GM18502 (cell line): ENCODE data around the gene MAN1A1.

Experiments used
- ATAC-seq: cut with Tn5 transposase; IDR thresholded peaks from one replicate; pipeline ENCODE4 v1.9.1; 2021; ENCODE audit warnings: mild to moderate bottlenecking; ENCODE audit not compliant: unreplicated experiment, poor library complexity

Gene MAN1A1

DNA sequence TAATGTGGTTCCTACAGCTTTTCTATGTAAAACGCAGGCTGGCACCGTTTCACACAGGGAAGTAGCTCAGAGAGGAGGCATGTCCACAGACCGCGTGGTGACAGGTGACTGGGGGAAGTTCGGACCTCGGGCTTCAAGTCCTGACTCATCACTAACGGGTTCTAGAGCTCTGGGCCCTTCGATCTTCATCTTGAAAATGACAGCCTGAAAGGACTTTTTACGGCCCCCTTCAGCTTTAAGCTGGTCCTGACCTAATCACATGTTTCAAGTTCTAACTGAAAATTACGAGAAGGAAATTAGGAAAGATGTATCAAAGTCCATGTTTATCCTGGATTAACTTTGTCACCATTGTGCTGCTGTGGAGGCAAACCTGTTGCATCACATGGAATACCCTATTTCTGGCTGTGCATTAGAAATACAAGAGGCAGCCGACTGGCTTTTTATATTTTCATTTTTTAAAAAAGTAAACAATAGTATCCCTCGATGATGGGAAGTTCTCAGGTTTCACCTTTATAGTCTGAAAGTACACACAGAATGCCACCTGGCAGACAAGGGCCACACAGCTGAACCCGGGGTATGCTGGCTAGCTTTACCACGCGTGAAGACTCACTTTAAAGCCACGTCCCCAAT lies 2.0 kb downstream of the MAN1A1 start:
- peak; percentile 29 for ATAC-seq

DNA sequence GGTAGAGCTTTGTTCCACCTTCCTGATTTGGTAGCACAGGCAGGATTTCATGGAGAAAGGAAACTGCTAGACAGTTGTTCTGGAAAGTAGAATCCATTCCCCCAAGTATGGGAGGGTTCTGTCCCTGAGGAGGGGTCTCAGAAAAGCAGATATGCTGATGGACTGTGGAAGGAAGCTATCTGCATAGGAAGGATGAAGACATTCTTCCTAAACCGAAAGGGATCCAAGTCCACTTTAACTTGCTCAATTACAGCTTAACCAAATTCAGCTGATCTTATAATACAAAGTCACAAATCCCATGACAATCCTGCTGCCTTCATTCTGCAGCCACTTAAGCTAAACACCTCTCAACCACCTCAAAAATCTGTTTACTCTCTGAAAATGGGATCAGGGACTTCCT lies 2.6 kb downstream of the MAN1A1 start:
- no peak for ATAC-seq

DNA sequence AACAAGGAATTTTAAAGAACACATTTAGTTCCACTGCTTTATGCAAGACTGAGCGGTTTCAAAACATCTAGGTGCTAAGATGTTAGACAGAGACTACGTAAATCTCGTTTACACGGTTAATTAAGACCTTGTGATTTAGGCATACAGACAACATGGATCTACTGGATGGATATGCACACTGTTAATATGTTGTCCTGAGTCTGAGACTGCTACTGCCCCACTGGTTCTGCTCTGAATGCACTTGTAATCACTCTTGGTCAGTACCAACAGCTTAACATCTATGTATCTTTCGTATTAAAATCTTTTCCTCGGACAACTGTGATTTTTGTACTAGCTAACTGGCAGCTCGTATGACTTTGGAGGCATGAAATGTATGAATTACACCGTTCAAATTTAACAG lies 3.1 kb downstream of the MAN1A1 start:
- ATAC-seq = no peak

DNA sequence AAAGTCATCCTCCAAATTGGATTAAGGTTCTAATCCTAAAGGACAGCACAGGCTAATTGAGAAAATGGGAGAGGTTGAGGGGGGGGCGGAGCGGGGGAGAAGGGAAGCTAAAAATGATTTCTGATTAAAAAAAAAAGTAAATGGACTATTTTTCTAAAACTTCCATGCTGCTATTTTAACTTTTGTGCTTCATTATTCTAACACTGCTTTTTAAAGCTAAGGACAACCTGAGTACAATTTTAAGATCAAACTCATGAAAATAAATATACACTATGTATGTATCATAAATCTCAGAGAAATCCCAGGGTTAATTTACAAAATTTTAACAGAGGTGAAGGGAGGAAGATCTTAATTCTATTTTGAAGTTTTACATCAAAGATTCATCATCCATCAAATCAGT lies 4.4 kb downstream of the MAN1A1 start:
- ATAC-seq = no peak

DNA sequence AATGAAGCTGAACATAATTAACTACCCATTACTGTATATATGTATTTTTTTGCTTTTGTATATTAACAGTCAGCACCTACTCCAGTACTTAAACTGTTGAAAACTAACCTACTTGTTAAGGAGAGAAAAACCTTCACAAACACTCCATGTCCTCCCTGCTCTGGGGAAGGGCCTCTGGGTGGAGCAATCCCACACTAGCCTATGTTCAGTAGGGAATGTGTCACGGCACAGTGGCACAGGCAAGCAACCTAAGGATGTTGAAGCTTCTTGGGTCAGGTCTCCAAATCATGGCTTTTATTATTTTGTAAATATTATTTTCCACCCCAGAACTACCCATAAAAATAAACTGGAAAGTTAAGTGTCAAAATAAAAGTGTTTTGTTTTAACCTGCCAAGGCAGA lies 5.3 kb downstream of the MAN1A1 start:
- ATAC-seq = no peak

DNA sequence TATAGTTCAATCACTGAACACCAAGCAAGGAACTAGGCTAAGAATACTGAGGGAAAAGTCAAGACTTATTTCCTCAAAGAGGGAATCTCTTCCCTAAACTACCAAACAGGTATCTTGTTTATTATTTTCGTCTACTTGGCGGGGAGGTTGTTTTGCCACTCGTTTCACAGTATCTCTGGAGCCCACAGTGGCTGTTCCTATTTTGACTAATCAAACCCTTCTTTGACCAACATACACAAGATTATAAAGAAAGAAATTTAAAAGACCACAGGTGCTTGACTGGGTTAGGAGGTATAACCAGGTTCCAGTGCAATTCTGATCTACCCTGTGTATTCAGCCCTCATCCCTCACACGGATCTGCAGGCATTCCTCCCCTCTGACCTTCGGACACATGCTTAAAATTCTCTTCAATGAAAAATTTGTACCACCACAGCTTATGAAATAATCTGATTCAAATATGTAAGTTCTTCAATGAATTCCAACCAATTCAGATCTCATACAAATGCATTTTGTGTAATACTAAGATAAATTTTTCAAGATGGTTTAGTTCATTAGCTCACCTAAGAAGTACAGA lies 5.9 kb downstream of the MAN1A1 start:
- no peak for ATAC-seq

DNA sequence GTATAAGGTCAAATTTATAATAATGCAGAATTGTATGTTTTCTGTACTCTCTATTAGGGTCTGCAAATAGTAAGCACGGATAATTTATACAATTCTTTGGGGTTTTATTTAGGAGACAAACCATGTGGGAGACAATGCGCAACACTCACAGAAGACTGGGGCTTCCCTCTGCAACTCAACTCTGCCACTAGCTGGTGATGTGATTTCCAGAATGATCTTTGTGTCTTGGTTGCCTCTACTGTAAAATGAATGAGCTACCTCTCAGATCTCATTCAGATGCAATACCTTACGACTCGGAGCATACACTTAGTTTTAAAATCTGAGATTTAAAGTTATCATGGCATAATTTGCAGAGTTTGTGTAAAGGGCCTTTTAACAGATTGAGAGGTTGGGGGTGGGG lies 6.4 kb downstream of the MAN1A1 start:
- no peak for ATAC-seq

DNA sequence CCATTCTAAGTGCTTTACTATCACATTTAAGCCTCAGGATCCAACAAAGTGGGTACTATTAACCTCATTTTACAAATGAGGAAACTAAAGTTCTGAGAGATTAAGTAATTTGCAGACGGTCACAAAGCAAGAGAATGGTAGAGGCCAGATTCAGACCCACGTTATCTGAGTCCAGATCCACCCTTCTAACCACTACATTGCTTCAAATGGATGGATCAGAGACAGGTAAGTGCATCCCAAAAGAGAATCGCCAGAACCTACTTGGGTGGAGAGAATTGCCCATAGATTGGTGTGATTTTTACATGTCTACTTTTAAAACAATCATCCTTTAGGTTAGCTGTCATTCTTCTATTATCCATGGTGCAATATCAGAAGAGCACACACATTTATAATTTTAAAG lies 7.1 kb downstream of the MAN1A1 start:
- ATAC-seq = no peak

DNA sequence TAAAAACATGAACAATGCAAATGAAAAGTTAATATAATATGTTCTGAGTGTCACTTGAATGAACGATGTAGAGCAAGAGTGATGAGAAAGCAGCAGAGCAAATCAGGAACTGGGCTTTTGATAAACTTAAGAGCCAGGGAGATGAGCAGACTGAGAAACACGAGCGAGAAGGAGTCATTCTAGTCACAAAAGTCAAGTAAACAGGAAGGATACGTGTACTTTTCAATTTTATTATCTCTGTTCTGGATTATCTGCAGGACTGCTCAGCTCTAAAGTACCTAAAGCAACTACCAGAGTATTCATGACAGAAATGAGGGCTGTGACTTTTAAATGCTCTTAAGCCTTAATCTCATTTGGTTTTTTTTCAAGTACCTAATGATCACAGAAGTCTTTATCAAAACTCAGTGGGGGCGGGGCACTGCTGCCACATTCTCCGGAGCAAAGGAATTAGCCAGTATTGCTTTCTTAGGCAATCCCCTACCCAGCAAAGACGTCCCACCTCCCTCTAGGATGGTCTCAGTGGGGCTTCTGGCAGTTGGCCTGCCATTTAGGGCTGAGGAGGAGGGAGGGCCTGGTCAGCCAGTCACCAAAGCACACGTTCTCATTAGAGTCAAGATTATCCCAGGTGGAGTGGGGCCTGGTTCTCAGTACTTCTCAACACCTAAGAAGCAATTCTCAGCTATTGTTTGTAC lies 8.6 kb downstream of the MAN1A1 start:
- ATAC-seq = no peak

DNA sequence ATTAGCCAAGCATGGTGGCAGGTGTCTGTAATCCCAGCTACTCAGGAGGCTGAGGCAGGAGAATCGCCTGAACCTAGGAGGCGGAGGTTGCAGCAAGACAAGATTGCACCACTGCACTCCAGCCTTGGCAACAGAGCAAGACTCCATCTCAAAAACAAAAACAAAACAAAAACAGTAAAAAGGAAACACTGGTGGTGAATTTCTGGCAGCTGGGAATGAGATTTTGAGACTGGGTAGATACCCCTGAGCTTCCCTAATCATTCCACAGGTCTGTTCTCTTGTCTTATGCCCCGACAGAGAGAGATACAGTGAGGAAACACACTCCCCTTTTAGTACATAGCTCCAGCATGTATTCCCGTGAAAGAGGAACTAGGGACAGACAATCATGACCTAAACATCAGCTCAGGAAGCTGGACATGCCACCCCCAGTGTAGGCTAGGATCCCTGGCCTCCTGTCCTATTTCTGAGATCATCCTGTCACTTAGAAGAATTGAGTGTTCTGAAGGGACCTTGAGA lies 9.6 kb downstream of the MAN1A1 start:
- ATAC-seq = no peak

DNA sequence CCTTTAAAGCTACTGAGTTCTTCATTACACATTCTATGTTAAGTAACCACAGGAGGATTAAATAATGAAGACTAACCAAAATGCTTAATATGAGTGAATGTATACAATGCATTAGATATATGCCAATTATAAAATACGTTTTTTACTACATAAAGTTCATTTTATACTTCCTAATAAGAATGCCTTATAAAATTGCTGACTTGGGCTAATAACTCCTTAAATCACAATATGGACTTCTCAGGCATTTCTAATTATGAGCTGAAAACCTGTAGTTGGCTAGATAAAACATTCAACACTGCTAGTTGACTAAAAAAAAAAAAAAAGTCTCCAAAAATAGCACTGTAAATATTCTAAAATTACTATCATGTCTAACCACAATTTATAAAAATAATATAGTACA lies 11.8 kb downstream of the MAN1A1 start:
- no peak for ATAC-seq

DNA sequence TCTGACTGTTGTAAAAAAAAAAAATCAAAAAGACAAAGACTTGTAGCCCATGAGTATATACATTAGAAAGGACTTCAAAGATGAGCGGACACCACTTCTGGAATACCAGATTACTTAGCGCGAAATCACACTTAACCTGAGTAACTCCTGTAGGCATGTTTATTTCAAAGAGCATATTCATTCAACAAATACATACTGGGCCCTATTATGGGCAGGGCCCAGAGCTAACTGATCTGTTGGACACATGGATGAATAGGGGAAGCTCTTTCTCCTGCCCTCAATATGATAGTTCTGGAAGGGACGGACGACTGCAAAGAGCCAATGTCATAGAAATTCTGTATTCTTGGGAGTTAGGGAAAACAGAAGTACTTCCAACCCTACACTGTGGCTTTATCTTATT lies 12.3 kb downstream of the MAN1A1 start:
- ATAC-seq = no peak

DNA sequence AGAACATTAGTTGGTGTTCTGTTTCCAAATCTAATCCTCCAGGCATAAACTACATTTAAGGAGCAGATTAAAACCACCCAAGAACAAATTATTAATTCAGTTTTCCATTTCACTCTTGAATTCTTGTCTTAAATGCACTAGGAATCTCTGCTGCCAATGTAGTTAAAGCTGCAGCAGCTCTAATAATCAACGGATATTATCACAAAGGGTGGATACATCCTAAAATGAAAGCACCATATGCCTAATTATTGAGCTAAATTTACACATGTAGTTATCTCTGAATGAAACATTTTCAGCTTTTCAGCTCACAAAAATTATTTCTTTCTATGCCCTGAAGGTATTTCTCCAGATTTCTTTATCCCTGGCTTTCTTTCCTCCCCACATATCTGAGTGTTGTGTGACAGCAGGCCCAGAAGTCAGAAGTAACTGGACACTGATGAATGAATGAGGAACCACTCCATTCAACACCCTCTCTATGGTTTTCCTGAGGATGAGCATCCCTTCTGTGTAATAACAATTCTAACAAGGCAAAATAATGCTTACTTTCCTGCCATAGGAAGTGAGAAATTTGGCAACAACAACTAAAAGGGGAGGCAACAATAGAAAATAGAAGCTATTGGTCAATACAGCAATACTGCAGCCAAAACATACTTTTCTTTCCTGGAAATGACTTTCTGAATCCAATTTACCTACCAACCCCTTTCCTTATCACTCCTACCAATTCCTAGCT lies 14.9 kb downstream of the MAN1A1 start:
- no peak for ATAC-seq

DNA sequence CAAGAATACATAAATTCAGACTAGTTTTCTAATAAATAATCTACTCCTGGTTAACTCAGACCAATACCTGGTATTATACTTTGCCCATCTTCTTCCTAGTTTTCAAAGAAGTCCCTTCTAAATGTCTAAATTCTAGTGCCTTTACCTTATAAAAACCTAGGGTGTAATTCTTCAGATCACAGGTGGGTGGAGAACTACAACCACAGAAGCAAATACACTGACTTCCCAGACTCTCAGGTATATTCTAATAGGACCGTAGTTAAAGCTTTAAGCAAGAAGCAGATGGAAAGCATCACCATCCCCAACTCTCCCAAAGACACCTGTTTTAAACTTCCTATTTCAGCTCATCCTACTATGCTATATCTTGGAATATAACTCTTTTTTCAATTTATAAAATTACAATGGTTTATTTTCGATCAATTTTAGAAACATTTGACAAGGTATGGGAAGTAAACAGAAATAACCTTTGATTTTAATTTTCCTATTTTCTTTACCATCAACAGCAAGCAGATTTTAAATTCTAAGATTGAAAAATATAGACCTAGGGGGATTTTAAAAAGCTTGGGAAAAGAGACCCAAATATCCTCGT lies 15.8 kb downstream of the MAN1A1 start:
- ATAC-seq = peak; percentile 69

DNA sequence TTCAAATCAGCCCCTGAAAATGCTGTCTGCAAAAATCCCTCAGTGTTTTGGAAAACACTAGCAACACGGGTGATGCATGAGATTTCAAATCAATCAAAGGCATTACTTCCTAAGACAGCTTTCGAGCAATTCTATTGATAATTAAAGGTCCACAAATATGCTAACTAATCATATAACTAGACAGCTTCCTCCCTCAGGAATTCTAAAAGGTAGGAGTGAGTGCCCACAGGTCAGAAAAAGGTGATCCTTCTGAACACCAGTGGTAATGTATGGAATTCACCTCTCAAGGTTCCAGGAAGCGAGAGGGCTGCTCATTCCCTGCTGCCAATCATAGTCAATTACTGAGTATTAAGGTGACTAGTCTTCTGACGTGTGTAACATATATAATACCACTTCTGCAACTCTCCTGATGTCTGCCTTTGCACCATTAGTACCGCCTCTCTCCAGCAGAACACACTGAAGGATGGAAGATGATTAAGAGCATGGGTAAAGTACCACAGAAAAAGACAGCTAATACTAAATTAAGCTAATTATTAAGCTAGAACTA lies 16.4 kb downstream of the MAN1A1 start:
- ATAC-seq = no peak

DNA sequence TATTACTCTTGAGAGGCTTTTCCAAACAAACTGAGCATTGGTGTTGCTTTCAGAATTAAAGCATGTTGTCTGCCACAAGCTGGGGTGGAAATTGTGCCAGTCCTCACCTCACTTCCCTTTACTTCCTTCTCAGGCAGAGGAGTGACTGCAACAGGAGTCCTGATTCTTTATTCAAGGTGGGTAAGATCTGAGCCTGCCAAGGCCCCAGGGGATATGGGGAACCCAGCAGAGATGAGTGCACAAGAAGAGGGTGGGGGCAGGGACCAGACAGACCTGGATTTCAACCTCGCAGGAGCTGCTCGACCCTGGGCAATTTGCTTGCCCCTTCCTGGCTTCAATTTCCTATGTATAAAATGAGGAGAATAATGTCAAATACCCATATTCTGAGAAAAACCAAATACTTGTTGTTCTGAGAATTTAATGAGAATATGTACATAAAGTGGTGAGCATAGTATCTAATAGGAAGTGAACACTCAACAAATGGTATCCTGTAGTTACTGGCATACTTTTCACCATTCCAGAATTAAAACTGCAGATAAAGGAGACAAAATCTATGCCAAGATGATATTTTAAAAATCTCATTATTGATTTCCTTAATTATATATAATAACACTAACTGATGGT lies 17.8 kb downstream of the MAN1A1 start:
- ATAC-seq = no peak

DNA sequence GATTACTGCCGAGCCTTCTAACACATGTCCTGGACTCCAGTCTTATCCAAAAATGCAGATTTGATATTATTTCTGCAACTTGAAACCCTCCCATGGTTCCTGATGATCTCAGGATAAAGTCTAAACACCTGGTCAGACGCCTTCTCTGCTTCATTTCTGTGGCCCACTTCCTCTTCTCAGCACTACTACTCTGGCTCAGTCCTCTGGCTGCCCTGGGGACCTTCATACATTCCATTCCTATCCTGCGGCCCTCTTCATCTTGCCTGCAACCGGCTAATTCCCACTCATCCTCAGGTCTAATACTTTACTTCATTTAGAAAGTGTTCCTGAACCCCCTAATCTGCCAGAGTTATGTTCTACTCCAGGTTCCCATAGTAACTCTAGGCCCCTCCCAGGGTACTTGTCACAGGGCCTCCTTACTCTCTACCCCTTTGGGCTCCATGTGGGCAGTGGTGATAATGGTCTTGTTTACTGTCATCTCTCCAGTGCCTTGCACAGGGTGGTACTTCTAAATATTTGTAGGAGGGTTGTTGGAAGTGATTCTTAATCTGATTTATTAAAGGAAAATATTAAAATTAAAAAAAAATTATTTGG lies 18.9 kb downstream of the MAN1A1 start:
- ATAC-seq = no peak

DNA sequence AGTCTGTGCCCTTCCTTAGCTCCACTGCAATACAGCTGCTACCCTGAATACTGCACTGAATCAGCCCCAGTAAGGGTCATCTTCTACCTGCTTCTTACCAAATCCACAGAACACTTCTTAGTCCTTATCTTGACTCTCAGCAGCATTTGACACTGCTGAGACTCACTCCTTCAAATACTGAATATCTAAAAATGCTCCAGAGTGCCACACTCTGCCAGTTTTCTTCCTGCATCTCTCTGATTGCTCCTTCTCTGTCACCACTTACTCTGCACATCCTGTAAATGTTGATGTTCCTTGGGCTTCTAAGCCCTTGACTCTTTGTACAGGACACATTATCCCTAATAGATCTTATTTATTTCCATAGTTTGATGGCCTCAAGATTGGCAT lies 19.8 kb downstream of the MAN1A1 start:
- no peak for ATAC-seq

DNA sequence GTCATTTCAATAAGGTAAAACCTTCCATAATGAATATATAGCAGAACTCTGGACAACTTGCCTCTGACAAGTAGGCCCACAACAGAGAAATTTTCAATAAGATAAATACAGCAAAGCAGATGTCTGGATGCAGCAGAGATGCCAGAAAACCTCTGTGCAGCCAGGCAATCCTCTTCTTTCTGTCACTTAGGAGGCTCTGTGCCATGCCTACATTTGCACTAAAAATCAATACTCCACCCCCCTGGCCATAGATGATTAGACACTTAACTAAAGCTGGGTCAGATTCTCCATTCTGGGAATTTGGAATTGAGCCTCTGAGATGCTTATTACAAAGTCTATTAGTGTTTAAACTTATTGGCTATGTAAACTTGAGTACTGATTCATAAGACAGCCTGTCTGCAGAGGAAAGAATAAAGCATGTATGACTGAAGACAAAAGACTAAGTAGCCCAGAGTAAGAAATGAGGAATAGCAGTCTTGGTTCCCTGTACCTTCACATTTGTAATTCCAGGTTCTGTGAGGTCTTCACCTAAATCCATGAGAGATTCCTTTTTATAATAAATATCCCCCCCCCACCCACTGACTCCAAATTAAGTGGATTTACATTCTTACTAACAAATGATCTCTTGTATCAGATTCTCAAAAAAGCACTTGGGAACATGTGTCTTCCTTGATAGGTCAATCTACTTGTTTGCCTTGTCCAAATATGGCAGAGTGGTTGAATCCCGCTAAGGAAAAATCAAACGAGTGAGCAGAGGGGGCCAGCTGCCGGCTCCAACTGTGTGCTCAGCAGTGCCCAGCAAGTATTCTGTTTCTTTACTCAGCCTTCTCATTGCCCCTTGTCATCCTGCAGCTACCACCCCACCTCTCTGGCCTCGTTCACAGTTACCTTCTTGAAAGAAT lies 20.4 kb downstream of the MAN1A1 start:
- no peak for ATAC-seq
